GM19035 (cell line): Measurements from ENCODE around the gene MTHFSD.

ENCODE experiments used
- ATAC-seq: cut with Tn5 transposase; IDR thresholded peaks from one replicate; pipeline ENCODE4 v1.9.1; 2021; ENCODE audit not compliant: unreplicated experiment

Gene MTHFSD

DNA sequence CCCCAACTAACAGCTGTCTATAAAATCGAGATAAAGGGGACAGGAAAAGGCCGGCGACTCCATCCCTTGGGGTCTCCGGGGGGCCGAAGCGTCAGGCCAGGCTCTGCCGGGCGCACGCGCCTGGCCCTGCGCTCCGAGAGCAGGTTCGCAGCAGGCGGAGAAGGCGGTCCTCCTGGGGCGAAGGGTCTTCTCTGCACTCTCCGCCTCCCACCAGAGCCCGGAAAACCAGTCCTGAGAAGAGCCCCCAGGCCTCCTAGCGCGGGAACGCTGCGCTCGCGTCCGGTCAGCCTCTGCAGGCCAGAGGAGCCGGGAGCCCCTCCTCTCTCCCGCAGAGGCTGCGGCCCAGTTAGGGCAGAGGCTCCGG, 39.6 kb downstream of the MTHFSD start:
- ATAC-seq: no peak

DNA sequence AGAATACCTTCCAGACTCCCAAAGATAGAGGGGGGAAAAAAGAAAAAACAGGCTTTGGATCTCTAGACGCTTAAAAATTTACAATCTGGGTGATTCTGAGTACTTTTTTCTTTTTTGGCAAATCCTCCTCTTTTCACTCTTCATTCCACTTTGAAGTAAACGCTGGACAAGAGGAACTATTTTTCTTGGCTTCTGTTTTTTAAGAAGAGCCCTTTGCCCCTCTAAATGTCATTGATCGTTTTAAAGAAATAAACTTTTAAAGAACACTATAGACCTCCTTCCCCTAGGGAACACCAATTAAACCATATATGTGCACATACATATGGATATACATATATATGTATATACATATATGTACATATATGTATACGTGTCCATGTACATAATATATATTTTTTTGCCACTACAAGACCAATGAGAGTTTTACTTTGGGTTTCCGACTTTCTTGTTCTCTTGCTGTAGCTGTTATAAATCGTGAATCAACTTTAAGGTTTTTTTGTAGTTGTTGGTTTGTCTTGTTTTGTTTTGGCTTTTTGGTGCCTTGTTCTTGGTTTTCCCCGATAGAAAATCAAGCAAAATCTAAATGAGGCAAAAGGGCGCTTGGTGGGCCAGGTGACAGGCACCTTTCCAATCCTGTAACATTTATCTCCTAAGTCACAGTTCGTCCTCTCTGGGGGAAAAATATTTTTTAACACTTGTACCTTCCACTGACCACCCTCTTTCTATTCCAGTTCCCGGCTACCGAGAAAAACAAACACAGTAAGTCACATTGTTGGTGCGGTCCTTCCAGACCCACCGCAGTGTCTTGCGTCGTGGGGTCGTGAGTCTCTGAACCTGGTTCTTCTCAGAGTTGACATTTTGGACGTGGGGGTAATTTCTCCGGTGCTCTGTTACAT, 40.3 kb downstream of the MTHFSD start:
- ATAC-seq: no peak

DNA sequence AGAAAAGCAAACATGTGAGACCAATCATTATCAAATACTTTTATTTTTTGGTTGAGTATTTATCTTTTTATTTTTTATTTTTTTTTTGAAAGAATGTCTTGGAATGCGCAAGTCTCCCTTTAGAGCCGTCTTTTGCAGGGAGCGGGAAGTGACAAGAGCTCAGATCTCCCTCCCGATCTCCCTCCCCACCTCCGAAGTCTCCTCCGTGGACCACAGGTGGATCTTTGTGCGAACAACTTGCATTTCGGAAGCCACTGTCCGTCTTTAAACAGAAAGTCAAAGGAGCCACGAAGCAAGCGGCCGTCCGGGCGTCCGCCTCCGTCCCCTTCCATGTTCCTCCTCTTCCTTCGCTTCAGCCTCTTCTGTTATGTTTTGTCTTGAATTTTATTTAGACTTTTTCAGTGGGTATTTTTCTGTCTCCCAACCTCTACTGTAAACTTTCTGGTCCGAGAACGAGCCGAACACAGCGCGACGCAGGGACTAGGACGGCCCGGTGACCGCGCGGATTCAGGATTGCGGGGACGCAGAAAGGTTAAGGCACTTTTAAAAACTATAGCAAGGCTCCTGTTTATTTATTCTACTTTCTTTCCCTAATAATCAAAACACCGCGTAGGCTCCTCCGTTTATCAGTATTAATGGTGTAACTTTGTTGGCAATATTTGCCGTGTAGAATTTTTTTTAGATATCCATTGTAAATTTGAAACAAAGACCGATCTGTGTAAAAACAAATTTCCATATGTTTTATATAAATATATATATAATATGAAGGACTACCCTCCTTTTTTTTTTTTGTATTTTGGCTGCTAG, 41.4 kb downstream of the MTHFSD start:
- no peak for ATAC-seq

DNA sequence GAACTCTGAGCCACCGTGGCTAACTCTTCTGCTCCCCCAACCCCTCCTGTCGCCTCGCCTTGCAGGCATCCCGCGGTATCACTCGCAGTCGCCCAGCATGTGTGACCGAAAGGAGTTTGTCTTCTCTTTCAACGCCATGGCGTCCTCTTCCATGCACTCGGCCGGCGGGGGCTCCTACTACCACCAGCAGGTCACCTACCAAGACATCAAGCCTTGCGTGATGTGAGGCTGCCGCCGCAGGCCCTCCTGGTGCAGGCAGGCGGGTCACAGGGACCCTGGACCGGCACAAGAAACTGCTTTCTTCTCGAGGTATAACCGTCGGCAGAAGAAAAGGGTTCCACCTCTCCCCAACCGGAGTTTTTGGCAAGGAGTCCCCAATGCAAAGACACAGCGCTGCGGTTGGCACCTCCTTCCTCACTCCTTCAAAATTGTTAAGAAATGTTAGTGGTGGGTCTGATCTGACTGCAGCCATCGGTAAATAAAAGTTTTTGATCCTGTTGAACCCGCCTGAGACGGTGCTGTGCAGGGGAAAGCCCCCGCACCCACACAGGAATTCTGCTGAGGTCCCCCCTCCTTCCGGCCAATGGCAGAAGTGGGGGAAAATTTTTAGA, 42.1 kb downstream of the MTHFSD start:
- no peak for ATAC-seq

DNA sequence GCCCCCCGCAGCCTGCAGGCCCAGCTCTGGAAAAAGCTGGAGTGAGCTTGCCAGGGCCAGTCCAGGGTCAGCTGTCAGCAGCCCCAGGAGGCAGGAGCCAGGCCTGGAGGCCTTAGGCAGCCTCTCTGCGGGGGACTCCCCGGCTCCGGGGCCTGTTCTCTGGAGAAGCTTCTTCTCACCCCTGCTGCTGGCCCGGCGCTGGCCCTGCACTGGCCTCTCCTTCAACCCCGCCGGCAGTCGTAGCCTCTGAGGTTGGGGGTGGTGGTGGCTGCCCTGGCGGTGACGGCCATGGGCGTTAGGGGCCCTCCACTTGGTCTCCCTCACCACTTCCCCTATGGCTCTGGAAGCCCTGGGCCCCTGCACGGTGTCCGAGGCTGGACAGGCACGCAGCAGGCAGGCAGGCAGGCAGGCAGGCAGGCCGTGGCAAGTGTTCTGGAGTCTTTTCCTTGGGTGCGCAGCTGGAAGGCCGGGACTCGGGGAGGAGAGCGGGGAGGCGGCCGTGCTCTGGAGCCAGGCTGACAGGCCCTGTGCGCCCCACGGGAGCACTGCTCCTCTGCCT, 42.7 kb downstream of the MTHFSD start:
- ATAC-seq: no peak

DNA sequence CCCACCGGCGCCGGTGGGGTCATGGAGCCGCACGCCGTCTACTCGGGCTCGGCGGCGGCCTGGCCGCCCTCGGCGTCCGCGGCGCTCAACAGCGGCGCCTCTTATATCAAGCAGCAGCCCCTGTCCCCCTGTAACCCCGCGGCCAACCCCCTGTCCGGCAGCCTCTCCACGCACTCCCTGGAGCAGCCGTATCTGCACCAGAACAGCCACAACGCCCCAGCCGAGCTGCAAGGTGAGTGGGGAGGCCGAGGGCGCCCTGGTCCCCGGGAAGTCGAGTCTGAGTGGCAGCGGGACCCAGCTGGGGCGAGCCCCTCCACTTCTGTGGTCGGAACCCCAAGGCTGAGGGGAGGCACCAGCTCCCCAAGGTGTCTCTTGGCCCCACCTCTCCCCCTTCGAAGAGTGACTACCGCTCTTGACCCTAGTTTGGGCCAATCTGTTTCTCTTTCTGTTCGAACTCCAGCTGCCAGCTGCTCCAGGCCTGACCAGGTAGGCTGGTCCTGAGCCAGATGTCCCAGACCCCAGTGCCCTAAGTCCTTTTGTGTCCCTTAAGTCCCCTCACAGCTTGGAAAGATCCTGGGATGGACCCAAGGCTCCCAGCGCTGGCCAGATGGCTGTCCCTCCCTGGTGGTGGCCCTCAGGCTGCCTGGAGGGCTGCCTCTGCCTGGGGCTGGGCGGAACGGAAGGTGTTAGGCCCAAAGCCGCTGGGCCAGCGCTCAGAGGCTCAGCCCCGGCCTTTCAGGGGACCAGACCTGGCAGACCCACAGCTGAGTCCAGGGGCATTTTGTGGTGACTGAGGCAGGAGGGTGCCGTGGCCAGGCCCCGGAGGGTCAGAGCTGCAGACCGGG, 43.5 kb downstream of the MTHFSD start:
- ATAC-seq: no peak

DNA sequence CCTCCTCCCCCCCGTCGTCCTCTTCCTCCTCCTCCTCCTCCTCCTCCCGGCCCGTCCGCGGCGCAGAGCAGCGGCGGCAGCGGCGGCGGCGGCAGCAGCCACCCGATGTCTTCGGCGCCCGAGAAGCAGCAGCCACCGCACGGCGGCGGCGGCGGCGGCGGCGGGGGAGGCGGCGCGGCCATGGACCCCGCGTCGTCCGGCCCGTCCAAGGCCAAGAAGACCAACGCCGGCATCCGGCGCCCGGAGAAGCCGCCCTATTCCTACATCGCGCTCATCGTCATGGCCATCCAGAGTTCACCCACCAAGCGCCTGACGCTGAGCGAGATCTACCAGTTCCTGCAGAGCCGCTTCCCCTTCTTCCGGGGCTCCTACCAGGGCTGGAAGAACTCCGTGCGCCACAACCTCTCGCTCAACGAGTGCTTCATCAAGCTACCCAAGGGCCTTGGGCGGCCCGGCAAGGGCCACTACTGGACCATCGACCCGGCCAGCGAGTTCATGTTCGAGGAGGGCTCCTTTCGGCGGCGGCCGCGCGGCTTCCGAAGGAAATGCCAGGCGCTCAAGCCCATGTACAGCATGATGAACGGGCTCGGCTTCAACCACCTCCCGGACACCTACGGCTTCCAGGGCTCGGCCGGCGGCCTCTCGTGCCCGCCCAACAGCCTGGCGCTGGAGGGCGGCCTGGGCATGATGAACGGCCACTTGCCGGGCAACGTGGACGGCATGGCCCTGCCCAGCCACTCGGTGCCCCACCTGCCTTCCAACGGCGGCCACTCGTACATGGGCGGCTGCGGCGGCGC, 44.4 kb downstream of the MTHFSD start, which contains the start of gene FOXF1:
FOXF1 (plus strand) TSS at position 63 of the 797 bp plus-strand sequence; CDS start at position 106, 43 bp downstream.
- ATAC-seq: no peak

DNA sequence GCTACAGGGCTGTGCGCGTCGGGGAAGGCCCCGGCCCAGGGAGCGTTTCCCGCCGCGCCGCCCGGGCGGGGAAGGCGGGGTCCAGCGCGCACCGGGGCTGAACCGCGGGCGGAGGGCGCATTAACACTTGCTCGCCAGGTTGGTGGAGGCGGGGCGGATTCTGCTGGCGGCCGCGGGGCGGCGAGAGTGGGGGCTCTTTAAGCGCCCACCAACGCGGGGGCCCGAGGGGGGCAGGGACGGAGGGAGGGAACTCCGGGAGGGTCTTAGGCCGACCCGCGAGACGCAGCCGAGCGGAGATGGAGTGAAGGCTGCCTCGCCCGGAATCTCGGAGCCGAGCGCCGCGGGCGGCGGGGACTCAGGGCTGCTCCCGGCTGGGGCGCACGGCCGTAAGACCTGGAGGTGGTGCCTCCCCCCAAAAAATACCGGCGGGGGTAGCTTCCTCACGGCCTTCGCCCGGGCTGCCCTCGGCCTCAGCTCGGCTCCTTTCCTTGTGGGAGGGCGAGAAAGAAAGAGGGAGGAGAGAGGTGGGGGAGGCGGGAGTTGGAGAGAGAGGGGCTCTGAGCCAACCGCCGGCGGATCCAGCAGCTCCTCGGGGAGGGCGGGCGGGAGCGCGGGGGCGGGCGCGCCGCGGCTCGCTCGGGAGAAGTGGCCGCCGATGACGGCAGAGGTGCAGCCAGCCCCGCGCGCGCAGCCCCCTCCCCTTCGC, 45.1 kb downstream of the MTHFSD start:
- ATAC-seq: no peak

DNA sequence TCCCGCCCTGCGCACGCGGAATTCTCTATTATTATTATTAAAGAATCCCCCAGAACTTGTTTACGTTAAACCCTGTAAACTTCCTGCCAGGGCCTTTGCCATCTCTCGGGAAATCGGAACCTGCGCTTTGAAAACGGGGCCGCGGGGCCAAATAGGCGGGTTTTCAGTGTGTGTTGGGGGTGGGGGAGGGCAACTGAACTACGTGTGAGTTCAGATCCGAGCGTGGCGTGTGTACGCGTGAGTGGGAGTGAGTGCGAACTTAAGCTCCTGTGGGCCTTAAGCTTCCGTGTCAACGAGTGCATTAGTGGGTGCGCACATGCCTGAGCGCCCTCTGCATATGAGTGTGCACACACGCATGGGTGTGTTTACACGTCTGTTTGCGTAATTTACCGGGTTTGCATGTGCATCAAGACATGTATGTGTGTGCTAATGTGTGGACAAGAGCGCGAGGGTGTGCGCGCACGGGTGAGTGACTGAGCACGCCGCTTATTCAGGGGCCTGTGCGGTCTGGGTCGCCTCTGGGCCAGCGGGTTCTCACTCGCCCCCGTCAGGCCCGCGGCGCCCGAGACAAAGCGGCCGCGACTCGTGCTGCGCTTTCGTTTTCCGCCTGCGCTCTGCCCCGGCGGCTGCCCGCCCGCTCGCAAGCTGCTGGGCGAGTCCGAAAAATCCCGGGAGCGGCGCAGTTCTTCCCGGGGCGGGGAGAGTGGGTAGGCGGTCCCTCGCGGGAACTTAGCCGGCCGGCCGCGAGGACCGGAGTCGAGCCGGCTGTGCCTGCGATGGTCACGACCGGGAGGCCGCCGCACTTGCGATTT, 45.9 kb downstream of the MTHFSD start:
- ATAC-seq: no peak

DNA sequence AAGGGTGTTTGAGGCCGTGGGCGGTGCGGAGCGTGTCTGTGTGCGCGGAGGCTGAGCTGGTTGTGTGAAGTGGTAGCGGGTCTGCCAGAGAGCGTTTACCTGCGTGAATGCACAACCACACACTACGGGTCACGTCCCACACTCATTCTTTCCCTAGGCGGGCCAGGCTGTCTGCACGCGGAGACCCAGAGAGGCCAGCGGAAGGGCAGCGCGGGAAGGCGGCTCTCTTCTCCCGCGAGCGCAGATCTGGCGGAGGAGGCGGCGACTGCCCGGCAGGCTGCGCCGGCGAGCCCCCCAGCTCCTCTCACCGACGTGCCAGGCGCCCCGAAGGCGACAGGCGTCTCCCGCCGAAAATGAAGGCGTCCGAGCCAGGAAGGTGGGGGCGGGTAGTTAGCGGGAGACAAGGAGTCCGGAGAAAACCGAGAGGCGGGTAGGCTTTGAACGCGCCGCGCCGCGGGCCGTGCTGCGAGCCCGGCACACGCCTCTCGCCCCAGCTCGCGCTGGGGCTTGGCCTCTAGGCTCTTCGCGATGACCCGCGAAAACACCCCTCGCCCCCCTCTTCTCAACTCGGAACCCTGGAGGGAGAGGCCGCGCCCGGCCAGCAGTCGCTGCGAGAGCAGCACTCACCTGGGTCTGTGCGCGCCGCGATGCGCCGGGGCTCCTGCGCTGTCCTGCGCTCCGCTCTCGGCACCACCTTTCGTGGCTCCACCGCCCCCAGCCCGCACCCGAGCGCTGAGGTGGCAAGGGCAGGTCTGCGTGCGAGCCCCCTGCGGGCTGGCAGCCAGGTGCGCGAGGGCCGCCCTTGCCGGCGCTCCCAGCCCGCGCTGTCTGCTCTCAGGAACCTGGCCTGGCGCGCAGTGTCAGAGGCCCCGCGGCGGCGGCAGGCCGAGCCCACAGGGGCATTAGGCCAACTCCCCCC, 46.7 kb downstream of the MTHFSD start:
- ATAC-seq: no peak

DNA sequence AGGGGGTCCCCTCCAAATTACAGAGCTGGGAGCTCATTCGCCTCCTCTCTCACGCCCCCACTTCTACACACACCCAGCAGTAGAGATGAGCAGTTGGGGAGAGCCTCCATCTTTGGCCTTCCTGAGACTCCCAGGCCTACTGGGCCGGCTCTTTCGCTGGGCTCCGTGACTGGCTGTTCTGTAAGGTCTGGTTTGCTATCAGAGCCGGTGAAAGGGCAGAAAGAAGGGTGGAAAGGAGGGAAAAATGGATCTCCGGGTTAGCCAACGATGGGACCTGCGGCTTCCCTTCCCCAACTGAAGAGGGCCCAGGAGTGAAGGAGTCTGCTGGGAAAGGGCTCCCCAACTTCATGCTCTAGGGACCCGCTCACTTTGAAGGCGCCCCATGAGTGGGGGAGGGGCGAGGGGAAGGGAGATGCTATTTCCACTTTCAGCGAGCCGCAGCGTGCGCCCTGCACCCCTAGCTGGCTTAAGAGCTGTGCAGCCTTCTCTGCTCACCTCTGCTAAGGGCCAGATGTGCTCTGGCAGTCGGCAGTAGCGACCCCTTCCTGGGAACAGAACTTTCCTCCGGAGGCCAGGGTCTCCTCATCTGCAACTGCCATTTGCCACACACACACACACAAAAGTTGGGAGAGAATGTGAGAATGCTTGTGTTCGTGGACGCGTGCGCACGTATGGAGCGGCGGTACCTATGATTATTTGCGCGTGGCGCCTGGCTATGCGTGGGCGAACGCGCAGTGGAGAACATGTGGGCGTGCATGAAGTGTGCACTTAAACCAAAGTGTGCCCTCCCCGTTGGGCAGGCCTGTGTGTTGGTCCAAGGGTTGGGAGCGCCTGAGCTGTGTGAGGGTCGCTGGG, 47.6 kb downstream of the MTHFSD start:
- no peak for ATAC-seq

DNA sequence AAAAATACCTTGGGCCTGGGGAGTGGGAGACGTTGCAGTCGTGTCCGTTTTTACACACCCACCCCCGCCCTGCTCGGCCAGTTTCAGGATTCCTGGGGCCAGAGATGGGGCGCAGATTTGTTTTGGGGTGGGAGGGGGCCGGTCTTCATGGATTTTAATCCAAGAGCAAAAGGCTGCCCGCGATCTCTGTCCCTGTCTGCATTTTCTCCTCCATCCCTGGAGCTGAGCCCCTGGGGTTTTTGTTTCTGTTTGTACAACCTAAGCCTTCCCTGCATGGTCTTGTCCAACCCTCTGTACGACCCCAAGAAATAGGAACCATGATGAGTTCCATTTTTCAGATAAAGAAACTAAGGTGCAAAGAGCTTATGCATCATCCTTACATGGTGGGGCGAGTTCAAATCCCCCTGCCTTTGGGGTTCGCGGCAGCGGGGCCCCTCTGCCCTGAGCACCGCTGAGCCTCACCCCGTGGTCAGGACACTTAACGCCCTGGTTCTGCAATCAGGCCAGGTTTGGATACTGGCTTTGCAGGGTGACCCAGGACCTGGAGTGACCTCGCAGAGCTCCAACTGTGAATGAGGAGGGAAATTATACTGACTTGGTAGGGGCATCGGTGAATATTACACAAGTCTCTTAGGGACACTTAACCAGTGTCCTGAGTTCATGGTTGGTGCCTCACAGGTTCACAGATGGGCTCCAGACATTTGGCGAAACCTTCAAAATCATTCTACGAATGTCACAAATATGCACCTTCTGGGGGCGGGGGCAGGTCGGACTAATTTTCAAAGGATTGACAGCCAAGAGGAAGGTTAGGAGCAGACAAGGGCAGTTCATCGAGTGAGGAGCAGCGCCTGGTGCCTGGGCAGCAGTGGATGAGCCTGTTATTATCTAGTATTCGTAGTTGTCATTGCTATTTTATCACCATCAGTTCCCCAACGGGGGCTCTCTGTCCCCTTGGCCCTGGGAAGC, 48.9 kb downstream of the MTHFSD start:
- ATAC-seq: no peak

DNA sequence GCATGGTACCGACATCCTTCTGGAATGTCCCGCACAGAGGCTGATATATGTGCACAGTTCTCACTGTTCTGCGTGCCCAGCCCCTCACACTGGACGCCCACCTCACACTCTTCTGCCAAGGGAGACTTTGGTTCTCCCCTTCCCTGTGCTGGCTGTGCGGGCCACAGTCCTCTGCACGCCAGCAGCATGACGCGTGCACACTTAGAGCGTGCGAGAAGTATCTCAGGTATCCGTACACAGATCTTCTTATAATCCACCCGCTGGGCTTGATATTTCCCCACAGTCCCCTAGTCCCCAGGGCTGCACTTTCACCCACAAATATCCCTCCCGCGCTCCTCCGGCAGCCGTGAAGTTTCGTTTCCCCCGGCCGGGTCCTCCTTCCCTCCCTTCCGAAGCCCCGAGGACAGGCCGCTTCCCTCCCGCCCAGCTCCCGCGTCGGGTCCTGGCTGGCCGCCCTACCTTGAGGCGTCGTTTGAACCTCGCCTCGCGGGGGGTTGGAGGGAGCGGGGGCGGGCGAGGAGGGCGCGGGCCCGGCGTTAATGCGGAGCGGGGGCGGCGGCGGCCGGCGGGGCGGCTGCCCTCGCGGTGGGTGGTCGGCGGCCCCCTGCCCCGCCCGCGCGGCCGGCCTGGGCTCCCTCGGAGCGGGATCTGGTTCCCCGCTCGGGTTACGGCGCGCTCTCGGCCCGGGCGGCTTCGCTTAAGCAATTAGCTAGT, 49.7 kb downstream of the MTHFSD start:
- no peak for ATAC-seq
